Measurements from ENCODE around the gene ITPR2. TPM values are rescaled to one million over a fixed set of nuclear protein-coding genes. Genes with fewer than 3 reads are reported as not detected.

ITPR2 gene
- total RNA-seq, 2 donors from 2014 or later = 14.8 to 74.4 TPM

- no peak for TF ChIP-seq CTCF (conservative IDR thresholded peaks at IDR 0.05)
- 88% methylated on average over 2 of the region's 3 CpGs; no CpG with 5 or more reads in 1 of the 2 experiments for WGBS, 2 experiments (ENCODE audit: insufficient coverage in 1 of 2, insufficient read length in 1 of 2)
- H3K9me3 Mint-ChIP-seq = peaks cover 25% of the 10 kb centered on the region
- no peak overlapping the region for H3K27ac ChIP-seq (ENCODE audit: low read depth, low read length)
- no peaks in the 10 kb centered on the region for H3K4me1 ChIP-seq (ENCODE audit: control insufficient read depth, insufficient read depth, low read length)
- no peak overlapping the region for H3K9ac ChIP-seq (ENCODE audit: extremely low read depth, low read length, poor library complexity, severe bottlenecking)
- H3K4me3 Mint-ChIP-seq = no peak overlapping the region
- peaks cover 7% of the 10 kb centered on the region for H3K27me3 Mint-ChIP-seq (ENCODE audit: insufficient read depth)
- no peaks in the 10 kb centered on the region for H3K27me3 ChIP-seq (ENCODE audit: control insufficient read depth, insufficient read depth, low read length, poor library complexity, severe bottlenecking)
- H3K27ac Mint-ChIP-seq = no peak overlapping the region
- DNase-seq = no peak
- H3K36me3 Mint-ChIP-seq (ENCODE audit: low read depth) = peaks cover 8% of the 10 kb centered on the region
- no peaks in the 10 kb centered on the region for H3K4me1 Mint-ChIP-seq
- no peak overlapping the region for H3K4me3 ChIP-seq (ENCODE audit: low read length)
- no peaks in the 10 kb centered on the region for H3K9me3 ChIP-seq (ENCODE audit: control insufficient read depth, low read length)
- H3K36me3 ChIP-seq (ENCODE audit: control insufficient read depth, insufficient read depth, low read length) = no peaks in the 10 kb centered on the region
Observed at GRCh38 chr12:26839512-26839911, 6.5 kb upstream of the ITPR2 start.

GRCh38 chr12:26838888-26839416 is 6.0 kb upstream of the ITPR2 start:
- Mint-ChIP-seq H3K4me1 (peaks cover 3% of the 10 kb centered on the region), H3K27me3 (ENCODE audit: insufficient read depth) (peaks cover 7% of the 10 kb centered on the region)

GRCh38 chr12:26836201-26836600 is 3.2 kb upstream of the ITPR2 start:
- Mint-ChIP-seq H3K36me3 (ENCODE audit: low read depth) (peaks cover 8% of the 10 kb centered on the region), H3K27ac (no peak overlapping the region), H3K9me3 (peaks cover 25% of the 10 kb centered on the region), H3K4me3 (no peak overlapping the region), H3K4me1 (peaks cover 8% of the 10 kb centered on the region), H3K27me3 (ENCODE audit: insufficient read depth) (peaks cover 7% of the 10 kb centered on the region)
- peaks cover 4% of the 10 kb centered on the region for H3K4me1 ChIP-seq (ENCODE audit: control insufficient read depth, insufficient read depth, low read length)
- H3K27ac ChIP-seq (ENCODE audit: low read depth, low read length) = no peak overlapping the region
- no peak overlapping the region for H3K4me3 ChIP-seq (ENCODE audit: low read length)
- no peaks in the 10 kb centered on the region for H3K9me3 ChIP-seq (ENCODE audit: control insufficient read depth, low read length)
- WGBS, 2 experiments (ENCODE audit: insufficient coverage in 1 of 2, insufficient read length in 1 of 2) = 100% methylated on average over 2 of the region's 2 CpGs; no CpG with 5 or more reads in 1 of the 2 experiments
- TF ChIP-seq CTCF (conservative IDR thresholded peaks at IDR 0.05) = no peak
- no peak for DNase-seq
- no peaks in the 10 kb centered on the region for H3K36me3 ChIP-seq (ENCODE audit: control insufficient read depth, insufficient read depth, low read length)
- no peak overlapping the region for H3K9ac ChIP-seq (ENCODE audit: extremely low read depth, low read length, poor library complexity, severe bottlenecking)
- H3K27me3 ChIP-seq (ENCODE audit: control insufficient read depth, insufficient read depth, low read length, poor library complexity, severe bottlenecking) = no peaks in the 10 kb centered on the region

More at GRCh38 chr12:26838888-26839416, 6.0 kb upstream of the ITPR2 start:
- Histone ChIP-seq H3K9ac (ENCODE audit: extremely low read depth, low read length, poor library complexity, severe bottlenecking) (no peak overlapping the region), H3K27me3 (ENCODE audit: control insufficient read depth, insufficient read depth, low read length, poor library complexity, severe bottlenecking) (no peaks in the 10 kb centered on the region), H3K36me3 (ENCODE audit: control insufficient read depth, insufficient read depth, low read length) (no peaks in the 10 kb centered on the region), H3K4me1 (ENCODE audit: control insufficient read depth, insufficient read depth, low read length) (peaks cover 4% of the 10 kb centered on the region), H3K27ac (ENCODE audit: low read depth, low read length) (no peak overlapping the region), H3K4me3 (ENCODE audit: low read length) (no peak overlapping the region), H3K9me3 (ENCODE audit: control insufficient read depth, low read length) (no peaks in the 10 kb centered on the region)
- 97 to 100% methylated on average over 8 to 24 of the region's 24 CpGs for WGBS, 2 experiments (ENCODE audit: insufficient coverage in 1 of 2, insufficient read length in 1 of 2)
- Mint-ChIP-seq H3K9me3 (peaks cover 25% of the 10 kb centered on the region), H3K4me3 (no peak overlapping the region), H3K27ac (no peak overlapping the region), H3K36me3 (ENCODE audit: low read depth) (peaks cover 8% of the 10 kb centered on the region)
- TF ChIP-seq CTCF (conservative IDR thresholded peaks at IDR 0.05) = no peak
- DNase-seq = no peak

Measured in endodermal cell (in vitro differentiated cells).